ENCODE results near the gene CLOCK.
A peak's percentile ranks its signal among the peaks of the same experiment; 100 is the strongest.

CLOCK gene

DNA sequence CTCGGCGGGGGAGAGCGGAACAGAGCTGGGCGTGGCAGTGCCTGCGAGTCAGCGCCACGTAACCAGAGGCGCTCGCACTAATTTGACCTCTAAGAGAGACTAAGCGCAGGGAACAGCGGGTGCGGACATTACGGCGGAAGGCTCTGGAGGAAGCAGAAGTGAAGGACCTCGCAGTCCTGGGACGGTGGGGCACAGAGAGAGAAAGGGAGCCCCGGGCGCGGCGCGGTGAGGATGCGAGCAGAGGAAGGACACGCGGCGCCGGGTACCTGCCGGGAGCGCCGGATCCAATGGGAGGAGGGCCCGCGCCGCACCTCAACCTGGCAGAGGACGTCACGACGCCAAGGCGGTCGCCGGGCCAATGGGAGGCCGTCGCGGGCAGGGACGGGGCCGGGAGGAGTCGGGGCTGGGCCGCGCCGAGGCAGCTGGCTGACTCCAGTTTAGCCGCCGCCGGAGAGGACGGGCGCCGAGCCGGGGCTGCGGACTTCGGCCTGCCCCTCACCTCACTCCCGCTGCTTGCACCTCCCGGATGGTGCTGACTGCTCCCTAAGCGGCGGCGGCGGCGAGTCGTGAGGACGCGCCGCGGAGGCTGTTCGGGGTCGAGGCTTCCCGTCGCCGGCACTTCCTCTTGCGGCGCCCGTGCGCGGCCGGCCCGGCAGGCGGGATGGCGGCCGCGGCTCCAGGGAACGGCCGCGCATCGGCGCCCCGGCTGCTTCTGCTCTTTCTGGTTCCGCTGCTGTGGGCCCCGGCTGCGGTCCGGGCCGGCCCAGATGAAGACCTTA lies 151.0 kb downstream of the CLOCK start, which contains the start of gene TMEM165:
Gene TMEM165, plus strand, starts transcription at position 429 of the 779 bp plus-strand sequence. Its CDS starts 233 bp downstream, at position 662.
- TF ChIP-seq, protein P1, sequence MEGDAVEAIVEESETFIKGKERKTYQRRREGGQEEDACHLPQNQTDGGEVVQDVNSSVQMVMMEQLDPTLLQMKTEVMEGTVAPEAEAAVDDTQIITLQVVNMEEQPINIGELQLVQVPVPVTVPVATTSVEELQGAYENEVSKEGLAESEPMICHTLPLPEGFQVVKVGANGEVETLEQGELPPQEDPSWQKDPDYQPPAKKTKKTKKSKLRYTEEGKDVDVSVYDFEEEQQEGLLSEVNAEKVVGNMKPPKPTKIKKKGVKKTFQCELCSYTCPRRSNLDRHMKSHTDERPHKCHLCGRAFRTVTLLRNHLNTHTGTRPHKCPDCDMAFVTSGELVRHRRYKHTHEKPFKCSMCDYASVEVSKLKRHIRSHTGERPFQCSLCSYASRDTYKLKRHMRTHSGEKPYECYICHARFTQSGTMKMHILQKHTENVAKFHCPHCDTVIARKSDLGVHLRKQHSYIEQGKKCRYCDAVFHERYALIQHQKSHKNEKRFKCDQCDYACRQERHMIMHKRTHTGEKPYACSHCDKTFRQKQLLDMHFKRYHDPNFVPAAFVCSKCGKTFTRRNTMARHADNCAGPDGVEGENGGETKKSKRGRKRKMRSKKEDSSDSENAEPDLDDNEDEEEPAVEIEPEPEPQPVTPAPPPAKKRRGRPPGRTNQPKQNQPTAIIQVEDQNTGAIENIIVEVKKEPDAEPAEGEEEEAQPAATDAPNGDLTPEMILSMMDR (IDR thresholded peaks at IDR 0.05; ENCODE audit: insufficient read depth, low read depth, low read length, missing control alignments): no peak
- peak; percentile 94 for DNase-seq (ENCODE audit: low read depth)
- H3K4me3 ChIP-seq (ENCODE audit: low read depth, low read length): peak within 1 kb of the TSS; percentile 75

DNA sequence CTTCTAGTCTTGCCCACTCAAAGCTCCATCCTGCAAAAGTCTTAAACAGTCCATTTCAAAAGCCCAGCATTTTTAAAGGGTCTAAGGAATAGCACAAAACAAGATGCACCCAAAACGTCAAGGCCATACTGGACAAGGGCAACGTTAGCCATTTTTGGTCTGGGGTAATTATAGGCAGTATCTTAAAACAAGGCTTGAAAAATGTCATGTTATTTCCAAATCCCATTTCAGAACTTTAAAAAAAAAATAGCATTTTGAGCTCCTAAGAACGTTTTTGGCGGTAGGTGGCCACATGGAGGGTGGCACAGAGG lies 151.5 kb downstream of the CLOCK start:
- no peak for DNase-seq (ENCODE audit: low read depth)
- TF ChIP-seq, protein P1 (IDR thresholded peaks at IDR 0.05; ENCODE audit: insufficient read depth, low read depth, low read length, missing control alignments): no peak
- H3K4me3 ChIP-seq (ENCODE audit: low read depth, low read length): peak overlapping the region; percentile 75

DNA sequence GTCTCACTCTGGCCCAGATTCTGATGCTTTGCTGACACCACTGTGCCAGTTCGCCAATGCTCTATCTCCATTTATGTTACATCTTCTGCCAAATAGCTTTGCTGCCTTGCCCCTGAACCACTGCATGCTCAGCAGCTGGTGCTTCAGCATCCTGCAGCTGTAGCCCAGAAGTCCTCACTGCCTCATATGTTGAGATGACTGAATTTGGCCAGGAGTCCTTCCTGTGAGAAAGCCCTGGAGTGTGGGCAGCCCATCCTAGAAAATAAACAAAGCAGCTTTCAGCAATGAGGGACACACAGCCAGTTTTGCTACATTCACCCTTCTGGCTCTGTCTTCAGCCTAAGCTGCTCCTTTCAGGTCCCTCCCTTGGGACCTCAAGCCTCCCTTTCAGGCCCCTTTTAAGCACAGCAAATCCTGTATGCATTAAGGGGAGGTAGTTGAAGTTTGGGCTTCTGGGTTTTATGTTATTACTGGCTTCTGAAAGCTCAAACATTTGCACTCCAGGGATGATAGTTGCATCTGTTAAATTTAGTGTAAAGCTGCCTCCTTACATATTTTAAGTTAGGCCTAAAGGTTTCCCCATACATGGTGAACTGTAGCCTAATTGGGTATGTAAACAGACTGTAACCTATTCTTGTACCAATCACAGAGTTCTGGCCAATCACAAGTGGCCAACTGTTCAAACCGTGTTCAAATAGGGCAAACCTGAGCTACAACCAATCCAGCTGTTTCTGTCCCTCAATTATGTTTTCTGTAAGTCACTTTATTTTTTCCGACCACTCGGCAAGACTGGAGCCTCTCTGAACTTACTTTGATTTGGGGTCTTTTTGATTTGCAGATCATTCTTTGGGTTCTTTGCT lies 153.0 kb downstream of the CLOCK start:
- TF ChIP-seq, protein P1 (IDR thresholded peaks at IDR 0.05; ENCODE audit: insufficient read depth, low read depth, low read length, missing control alignments): no peak
- peak; percentile 29 for DNase-seq (ENCODE audit: low read depth)
- H3K4me3 ChIP-seq (ENCODE audit: low read depth, low read length): no peak overlapping the region

DNA sequence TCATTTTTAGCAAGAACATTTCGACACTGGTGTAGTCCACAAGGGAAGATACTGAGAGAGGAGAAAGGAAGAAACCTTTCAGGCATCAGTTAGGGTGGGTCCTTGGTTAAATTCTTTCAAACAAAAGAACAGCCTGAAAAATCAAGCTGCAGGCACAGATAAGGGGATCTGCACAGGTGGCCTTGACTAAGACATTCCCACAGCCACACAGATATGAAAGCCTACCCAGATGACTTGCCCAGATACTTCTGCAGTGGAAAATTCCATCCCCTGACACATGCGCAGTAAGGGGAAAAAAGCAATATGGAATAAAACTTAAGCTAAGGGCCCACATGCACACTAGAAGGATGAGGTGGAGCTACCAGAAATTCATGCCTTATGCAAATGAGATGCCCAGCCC lies 159.9 kb downstream of the CLOCK start:
- TF ChIP-seq, protein P1 (IDR thresholded peaks at IDR 0.05; ENCODE audit: insufficient read depth, low read depth, low read length, missing control alignments): no peak
- no peak overlapping the region for H3K4me3 ChIP-seq (ENCODE audit: low read depth, low read length)
- DNase-seq (ENCODE audit: low read depth): no peak

DNA sequence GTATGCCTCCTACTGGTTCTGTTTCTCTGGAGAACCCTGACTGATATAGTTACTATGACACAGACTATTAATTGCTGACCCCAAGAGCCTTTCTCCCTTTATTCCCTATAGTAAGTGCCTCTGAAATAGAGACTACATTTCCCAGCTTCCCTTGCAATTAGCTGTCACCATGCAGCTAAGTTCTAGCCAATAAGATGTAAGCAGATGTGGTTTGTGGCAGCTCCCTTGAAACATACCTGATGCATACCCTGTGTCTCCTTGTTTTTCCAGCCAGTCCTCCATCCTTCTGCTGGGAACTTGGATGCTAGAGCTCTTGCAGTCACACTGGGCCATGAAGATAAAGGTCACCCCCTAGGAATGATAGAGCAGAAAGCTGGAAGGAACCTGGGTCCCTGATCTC lies 160.6 kb downstream of the CLOCK start:
- peak; percentile 21 for DNase-seq (ENCODE audit: low read depth)
- H3K4me3 ChIP-seq (ENCODE audit: low read depth, low read length): no peak overlapping the region
- TF ChIP-seq, protein P1 (IDR thresholded peaks at IDR 0.05; ENCODE audit: insufficient read depth, low read depth, low read length, missing control alignments): no peak

DNA sequence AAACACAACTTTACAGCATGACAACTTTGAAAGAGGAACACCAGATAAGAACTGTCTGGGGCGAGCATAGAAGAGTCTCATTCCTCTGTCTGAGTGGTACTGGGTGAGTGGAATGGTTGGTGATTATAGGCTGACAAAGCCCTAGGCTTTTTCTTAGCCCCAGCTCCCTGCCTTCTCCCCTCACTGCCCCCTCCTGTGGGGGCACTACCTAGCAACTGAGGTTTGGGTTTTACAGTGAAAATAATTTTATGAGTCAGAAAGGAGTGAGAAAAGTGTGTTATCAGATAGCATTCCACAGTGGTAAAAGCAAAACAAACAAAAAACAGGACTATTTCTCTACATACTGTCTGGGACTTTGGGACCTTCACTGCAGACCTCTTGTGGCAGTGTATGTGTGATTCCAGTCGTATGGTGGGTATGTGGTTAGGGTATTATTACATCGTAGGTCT lies 161.5 kb downstream of the CLOCK start:
- no peak for DNase-seq (ENCODE audit: low read depth)
- no peak overlapping the region for H3K4me3 ChIP-seq (ENCODE audit: low read depth, low read length)
- TF ChIP-seq, protein P1 (IDR thresholded peaks at IDR 0.05; ENCODE audit: insufficient read depth, low read depth, low read length, missing control alignments): no peak

Data from GM12865 (cell line).